Stimulated activated CD4-positive, alpha-beta T cell treated with anti-CD3 and anti-CD28 coated beads, Interleukin-15, amount 100 ng/mL, for 24 hours (primary cell): ENCODE measurements around the gene KLRC3.
"Not testable (repeated sequence)": the region's sequence is repeated elsewhere in the genome, so short reads cannot be mapped to it uniquely, and the experiment has no call there.

ENCODE experiments used
- DNase-seq: peaks from one replicate; pipeline ENCODE4 v3.0.0-alpha.2; 2020

Gene KLRC3

DNA sequence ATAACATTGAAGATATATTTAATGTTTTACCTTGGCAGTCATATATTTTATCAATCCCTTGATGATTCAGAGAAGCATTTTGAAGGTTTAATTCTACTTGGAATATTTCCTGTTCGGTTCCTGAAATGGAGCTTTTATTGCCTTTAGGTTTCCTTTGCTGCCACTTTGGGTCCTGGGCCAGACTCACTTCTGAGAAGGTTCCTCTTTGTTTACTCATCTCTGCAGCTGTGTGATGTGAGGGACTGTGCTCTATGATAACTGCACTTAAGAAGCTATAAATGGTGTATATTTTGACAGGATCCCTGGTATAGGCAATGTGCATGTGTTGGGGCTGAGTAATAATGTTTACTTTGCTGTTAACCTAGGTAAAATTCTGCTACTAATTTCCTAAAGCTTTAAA lies at the start of gene KLRC3:
KLRC3 (minus strand) TSS at position 262 of the 400 bp plus-strand sequence; CDS start at position 217, 45 bp downstream.
- not testable (repeated sequence) for DNase-seq

DNA sequence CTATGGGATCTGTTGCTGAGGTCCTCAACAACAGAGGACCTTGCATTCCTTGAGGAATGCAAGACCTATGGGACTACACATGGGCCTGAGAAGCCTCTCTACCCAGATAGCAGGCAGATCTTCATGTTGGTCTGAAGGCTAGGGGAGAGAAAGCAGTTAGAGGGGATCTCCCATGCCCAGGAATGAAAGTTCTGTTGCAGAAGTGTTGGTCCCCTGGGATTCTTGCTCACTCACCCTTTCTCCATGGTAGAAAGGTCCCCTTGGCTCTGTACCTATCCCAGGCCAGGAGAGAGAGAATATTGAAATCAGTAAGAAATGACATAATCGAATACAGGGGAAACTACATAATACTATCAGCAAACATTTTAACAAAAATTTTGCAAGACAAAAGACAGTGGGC lies 49.3 kb upstream of the KLRC3 start:
- DNase-seq, result no peak

DNA sequence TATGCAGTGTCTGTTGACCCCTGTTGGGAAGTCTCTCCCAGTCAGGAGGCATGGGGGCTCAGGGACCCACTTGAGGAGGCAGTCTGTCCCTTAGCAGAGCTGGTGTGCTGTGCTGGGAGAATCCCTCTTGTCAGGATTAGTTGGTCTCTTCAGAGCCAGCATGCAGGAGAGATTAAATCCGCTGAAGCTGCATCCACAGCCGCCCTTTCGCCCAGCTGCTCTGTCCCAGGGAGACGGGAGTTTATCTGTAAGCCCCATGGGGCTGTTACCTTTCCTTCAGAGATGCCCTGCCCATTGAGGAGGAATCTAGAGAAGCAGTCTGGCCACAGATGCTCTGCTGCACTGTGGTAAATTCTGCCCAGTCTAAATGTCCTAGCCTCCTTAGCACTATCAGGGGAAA lies 45.9 kb upstream of the KLRC3 start:
- DNase-seq, result no peak

DNA sequence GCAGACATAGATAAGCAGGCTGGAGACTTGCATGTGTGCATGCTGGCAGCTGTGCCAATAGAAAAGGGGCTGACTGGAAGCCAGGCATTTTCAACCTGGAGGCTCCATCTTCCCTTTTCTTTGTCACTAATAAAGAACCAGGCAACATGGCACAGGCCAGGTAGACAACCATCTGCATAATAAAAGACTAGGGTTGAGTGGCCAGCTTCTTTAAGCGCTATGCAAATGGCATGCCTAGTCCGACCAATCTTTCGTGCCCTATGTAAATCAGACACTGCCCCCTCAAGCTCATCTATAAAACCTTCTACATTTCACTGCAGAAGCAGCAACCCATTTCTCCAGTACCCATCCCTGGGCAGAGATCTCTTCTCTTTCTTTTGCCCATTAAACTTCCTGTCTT lies 37.4 kb upstream of the KLRC3 start:
- no peak for DNase-seq

DNA sequence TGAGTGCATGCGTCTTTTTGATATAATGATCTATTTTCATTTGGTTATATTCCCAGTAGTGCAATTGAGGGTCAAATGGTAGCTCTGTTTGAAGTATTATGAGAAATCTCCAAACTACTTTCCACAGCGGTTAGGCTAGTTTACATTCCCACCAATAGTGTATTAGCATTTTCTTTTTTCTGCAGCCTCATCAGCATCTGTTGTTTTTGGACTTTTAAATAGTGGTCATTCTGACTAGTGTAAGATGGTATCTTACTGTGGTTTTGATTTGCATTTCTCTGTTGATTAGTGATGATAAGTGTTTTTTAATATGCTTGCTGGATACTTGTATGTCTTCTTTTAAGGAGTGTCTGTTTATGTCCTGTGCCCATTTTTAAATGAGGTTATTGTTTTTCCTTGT lies 36.5 kb upstream of the KLRC3 start:
- no peak for DNase-seq

DNA sequence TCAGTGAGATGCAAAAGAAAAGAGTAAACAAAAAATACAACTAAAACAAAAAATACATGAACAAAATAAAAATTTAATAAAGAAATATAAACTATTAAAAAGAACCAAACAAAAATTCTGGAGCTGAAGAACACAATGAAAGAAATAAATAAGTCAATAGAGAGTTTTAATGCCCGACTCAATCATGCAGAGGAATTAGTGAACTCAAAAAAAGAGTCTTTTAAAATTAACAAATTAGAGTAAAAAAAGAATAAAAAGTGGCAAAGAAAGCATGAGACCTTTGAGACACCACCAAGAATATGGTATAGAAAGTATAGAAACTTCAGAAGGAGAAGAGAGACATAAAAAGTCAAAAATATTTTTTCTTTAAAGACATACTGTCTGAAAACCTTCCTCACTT lies 35.4 kb upstream of the KLRC3 start:
- DNase-seq, result no peak

DNA sequence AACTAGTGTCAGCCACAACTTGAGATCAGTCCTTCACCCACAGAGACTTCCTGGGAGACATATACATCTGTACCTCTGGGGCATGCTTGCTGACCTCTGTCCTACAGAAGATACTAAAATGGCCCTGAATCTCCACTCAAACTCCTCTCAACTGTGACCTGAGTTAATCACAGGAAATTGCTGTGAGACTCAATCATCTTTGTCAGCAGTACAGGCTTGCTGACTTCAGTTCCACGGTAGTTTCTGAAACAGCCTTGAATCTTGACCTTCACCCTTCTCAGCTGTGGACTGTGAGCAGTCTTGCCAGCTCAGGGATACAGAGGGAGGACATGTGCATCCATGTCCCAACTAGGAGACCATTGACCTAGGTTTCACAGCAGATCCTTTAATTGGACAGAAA lies 34.1 kb upstream of the KLRC3 start:
- DNase-seq, result no peak

DNA sequence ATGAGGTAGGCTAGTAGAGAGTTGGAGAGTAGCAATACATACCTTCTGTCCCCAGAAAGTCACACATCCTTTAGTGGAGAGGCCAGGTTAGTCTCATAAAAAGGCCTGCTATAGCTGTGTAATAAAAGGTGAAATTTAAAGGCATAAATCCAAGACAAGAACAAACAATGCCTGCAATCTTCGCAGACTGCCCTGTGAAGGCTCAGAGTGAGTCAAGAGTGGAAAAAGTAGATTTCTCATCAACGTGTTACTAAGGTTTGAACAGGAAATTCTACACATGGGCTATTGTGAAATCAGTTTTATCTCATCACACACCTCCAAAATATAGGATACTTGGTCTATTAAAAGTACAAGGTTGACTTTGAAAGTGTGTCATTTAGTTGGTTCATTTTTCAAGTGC lies 32.8 kb upstream of the KLRC3 start, which contains the start of gene KLRC1:
KLRC1 (minus strand) TSS at position 222 of the 400 bp plus-strand sequence. CDS start 2,221 bp downstream, outside the sequence.
- no peak for DNase-seq

DNA sequence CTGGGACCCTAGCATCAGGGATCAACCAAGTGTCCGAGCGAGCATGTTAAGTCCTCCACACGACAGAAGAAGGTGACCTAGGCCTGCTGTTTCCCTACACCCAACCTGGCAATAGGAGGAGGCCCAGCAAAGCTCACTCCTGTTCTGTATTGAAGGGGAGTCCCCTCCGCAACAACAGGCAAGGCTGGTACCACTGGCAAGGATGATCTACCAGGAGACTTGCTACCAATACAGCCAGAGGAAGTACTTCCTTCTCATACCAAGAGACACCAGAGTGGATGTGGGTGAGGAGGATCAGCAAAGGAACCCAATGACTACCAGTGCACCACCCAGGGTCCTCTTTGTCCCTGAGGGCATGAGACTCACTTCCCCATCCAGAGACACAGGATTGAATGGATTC lies 27.8 kb upstream of the KLRC3 start:
- DNase-seq, result no peak

DNA sequence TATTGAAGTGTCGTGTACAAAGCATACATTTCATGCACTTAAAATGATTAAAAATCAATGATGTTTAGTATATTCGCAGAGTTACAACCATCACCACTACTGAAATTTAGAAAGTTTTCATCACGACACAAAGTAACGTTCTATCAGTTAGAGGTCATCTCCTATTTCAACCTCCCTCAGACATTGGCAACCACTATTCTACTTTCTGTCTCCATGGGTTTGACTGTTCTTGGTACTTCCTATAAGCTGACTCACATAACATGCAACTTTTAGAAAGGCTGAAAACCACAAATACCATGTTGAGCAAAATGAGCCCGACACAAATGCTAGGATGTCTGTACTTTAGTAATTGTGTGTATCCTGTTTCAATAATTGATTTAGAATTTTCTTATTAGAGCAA lies 25.7 kb upstream of the KLRC3 start:
- not testable (repeated sequence) for DNase-seq

DNA sequence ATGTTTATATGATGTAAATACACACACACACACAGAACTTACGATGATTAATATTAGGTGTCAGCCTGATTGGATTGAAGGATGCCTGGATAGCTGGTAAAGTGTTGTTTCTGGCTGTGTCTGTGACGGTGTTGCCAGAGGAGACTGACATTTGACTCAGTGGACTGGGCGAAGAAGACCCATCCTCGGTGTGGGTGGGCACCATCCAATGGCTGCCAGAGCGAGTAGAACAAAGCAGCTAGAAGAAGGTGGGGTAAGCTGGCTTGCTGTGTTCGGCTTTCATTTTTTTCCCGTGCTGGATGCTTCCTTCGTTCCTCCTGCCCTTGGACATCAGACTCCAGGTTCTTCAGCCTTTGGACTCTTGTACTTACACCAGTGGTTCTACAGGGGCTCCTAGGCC lies 20.7 kb upstream of the KLRC3 start:
- DNase-seq, result not testable (repeated sequence)

DNA sequence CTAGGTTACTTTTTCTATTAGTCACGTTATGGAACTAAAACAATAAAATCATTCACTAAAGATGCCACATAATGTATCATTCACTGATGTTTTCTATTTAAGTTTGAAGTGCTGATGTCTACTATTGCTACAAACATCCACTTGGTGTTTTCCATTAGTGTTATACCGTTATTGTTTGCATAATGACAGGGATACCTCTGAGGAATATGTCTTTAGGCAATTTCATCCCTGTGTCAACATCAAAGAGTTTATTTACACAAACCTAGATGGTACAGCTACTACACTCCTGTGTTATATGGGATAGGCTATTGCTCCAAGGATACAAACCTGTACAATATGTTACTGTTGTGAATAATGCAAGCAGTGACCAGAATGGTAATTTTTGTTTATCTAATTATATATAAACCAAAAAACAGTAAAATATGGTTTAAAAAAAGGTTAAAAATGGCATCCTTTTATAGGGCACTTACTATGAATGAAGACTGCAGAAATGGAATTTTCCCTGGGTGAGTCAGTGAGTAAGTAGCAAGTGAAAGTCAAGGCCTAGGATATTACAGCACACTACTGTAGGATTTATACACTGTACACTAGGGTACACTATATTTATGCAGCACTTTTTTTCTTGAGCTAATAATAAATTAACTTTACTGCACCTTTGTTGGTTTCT lies 19.3 kb upstream of the KLRC3 start:
- DNase-seq, result not testable (repeated sequence)

DNA sequence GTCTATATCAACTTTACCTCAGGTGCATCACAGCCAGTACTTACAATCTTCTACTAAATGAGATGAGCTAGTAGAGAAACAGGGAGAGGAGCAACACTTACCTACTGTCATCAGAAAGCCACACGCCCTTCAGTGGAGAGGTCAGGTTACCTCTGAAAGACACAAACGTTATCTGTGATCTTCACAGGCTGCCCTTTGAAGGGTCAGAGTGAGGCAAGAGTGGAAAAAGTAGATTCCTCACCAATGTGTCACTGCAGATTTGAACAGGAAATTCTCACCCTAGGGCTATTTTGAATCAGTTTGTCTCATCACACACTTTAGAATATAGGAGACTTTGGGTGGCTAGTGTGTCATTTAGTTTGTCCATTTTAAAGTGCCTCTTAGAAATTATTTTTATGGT lies 17.2 kb upstream of the KLRC3 start:
- DNase-seq, result not testable (repeated sequence)

DNA sequence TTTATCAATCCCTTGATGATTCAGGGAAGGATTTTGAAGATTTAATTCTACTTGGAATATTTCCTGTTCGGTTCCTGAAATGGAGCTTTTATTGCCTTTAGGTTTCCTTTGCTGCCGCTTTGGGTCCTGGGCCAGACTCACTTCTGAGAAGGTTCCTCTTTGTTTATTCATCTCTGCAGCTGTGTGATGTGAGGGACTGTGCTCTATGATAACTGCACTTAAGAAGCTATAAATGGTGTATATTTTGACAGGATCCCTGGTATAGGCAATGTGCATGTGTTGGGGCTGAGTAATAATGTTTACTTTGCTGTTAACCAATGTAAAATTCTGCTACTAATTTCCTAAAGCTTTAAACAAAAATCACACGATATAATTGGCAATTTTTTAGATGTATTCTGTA lies 15.4 kb upstream of the KLRC3 start, which contains the start of gene KLRC2:
KLRC2 (minus strand) TSS at position 195 of the 400 bp plus-strand sequence; CDS start at position 171, 24 bp downstream.
- not testable (repeated sequence) for DNase-seq

DNA sequence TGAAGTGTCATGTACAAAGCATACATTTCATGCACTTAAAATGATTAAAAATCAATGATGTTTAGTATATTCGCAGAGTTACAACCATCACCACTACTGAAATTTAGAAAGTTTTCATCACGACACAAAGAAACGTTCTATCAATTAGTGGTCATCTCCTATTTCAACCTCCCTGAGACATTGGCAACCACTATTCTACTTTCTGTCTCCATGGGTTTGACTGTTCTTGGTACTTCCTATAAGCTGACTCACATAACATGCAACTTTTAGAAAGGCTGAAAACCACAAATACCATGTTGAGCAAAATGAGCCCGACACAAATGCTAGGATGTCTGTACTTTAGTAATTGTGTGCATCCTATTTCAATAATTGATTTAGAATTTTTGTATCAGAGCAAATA lies 10.2 kb upstream of the KLRC3 start:
- not testable (repeated sequence) for DNase-seq

DNA sequence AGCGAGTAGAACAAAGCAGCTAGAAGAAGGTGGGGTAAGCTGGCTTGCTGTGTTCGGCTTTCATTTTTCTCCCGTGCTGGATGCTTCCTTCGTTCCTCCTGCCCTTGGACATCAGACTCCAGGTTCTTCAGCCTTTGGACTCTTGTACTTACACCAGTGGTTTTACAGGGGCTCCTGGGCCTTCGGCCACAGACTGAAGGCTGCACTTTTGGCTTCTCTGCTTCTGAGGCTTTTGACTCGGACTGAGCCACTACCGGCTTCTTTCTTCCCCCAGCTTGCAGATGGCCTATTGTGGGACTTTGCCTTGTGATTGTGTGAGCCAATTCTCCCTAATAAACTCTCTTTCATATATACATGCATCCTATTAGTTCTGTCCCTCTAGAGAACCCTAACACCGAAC lies 5.5 kb upstream of the KLRC3 start:
- DNase-seq, result not testable (repeated sequence)

DNA sequence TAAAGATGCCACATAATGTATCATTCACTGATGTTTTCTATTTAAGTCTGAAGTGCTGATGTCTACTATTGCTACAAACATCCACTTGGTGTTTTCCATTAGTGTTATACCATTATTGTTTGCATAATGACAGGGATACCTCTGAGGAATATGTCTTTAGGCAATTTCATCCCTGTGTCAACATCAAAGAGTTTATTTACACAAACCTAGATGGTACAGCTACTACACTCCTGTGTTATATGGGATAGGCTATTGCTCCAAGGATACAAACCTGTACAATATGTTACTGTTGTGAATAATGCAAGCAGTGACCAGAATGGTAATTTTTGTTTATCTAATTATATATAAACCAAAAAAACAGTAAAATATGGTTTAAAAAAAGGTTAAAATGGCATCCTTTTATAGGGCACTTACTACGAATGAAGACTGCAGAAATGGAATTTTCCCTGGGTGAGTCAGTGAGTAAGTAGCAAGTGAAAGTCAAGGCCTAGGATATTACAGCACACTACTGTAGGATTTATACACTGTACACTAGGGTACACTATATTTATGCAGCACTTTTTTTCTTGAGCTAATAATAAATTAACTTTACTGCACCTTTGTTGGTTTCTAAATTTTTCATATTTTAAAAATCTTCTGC lies 4.0 kb upstream of the KLRC3 start:
- not testable (repeated sequence) for DNase-seq

DNA sequence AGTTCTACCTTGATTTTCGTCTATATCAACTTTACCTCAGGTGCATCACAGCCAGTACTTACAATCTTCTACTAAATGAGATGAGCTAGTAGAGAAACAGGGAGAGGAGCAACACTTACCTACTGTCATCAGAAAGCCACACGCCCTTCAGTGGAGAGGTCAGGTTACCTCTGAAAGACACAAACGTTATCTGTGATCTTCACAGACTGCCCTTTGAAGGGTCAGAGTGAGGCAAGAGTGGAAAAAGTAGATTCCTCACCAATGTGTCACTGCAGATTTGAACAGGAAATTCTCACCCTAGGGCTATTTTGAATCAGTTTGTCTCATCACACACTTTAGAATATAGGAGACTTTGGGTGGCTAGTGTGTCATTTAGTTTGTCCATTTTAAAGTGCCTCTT lies 1.8 kb upstream of the KLRC3 start:
- not testable (repeated sequence) for DNase-seq

DNA sequence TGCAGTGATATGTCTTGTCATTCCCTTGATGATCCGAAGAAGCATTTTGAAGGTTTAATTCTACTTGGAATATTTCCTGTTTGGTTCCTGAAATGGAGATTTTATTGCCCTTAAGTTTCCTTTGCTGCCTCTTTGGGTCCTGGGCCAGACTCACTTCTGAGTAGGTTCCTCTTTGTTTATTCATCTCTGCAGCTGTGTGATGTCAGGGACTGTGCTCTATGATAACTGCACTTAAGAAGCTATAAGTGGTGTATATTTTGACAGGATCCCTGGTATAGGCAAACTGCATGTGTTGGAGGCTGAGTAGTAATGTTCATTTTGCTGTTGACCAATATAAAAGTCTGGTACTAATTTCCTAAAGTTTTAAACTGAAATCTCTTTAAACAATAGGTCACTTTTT lies 11.0 kb downstream of the KLRC3 start, which contains the start of gene KLRC4:
KLRC4 (minus strand) TSS at position 366 of the 400 bp plus-strand sequence; CDS start at position 184, 182 bp downstream.
- DNase-seq, result no peak

DNA sequence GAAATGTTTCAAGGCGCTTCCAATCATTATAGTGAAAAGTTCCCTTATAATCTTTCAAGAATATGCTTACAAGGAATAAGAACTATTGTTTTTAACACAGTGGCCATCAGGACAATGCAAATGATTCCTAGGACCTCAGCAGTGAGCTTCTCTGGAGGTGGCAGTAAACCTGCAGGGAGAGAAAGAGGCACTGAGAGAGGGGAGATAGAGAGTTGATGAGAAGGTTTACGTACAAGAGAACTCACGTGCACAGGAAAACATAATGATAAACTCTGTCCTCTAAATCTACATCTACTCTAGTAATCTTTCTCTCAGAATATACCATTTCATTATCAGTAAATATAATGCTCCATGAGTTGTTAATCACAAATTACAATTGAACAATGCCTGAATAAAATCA lies 11.6 kb downstream of the KLRC3 start:
- no peak for DNase-seq

DNA sequence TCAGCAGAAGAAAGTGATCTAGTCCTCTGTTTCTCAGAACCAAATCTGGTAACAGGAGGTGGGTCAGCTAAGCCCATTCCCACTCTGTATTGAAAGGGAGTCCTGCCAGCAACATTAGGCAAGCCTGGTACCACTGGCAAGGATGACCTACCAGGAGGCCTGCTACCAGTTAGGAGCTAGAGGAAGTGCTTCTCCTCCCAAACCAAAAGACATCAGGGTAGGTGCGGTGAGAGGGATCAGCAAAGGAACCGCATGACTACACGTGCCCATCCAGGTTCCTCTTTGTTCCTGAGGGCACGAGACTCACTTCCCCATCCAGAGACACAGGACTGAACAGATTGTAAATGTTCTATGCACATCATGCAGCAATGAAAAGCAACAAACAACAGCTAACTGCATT lies 13.7 kb downstream of the KLRC3 start:
- DNase-seq, result no peak

DNA sequence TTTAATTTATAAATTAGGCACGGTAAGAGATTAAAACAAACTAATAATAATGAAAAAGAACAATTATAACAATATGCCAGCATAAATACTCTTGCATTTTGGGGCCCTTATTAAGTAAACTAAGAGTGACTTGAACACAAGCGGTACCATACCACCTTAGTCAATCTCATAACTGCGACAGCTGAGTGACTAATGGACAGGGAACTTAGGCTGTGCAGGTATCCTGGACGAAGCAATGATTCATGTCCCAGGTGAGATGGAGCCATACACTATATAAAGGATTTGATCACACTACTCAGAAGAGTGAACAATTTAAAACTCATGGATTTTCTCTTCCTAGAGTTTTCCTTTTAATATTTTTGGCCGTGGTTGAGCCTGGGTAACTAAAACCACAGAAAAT lies 15.1 kb downstream of the KLRC3 start:
- no peak for DNase-seq

DNA sequence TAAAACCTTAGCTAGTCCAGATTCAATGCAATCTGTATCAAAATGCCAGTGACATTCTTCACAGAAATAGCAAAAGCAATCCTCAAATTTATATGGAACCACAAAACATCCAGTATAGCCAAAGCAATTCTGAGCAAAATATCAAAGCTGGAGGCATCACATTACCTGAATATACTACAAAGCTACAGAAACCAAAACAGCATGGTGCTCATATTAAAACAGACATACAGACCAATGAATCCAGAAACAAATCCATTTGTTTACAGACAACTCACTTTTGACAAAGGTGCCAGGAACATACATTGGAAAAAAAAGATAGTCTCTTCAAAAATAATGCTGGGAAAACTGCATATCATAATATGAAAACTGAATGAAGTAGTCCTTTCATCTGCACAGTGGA lies 15.6 kb downstream of the KLRC3 start:
- DNase-seq, result no peak

DNA sequence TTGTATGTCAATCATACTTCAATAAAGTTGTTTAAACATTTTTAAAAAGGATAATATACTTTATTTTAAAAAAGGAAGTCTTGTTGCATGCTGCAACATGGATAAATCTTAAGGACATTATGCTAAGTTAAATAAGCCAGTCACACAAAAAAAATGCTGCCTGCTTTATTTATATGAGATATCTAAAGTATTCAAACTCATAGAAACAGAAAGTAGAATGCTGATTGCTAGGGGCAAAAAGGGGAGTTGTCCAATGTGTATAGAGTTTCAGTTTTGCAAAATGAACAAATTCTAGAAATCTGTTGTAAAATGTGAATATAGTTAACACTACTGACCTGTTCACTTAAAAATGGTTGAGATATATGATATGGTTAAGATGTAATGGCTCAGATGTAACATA lies 19.6 kb downstream of the KLRC3 start:
- no peak for DNase-seq
